ENCODE measurements around the gene CRX.
"Not testable (repeated sequence)": the region's sequence is repeated elsewhere in the genome, so short reads cannot be mapped to it uniquely, and the experiment has no call there.

CRX gene

DNA sequence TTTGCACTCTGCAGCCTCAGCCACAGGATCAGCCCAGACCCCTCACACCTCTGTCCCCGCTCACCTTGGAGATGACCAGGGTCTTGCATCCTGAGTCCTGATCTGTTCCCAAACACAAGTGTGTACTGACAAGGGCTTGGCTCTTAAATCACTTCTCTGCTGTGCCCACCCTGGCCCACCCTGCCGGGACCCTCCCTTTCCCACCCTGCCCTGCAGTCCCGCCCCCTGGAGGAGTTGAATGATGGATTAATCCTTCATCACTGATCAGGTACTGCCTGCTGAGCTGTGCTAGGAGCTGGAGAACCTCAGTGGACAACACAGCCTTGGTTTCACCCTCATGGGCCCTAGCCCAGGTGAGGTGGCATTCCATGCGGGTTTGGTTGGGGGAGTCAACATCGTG, 17.3 kb upstream of the CRX start, which contains the start of gene TPRX1:
TPRX1 (minus strand) TSS at position 101 of the 400 bp plus-strand sequence; CDS start at position 89, 12 bp downstream.
- DNase-seq: not testable (repeated sequence)

DNA sequence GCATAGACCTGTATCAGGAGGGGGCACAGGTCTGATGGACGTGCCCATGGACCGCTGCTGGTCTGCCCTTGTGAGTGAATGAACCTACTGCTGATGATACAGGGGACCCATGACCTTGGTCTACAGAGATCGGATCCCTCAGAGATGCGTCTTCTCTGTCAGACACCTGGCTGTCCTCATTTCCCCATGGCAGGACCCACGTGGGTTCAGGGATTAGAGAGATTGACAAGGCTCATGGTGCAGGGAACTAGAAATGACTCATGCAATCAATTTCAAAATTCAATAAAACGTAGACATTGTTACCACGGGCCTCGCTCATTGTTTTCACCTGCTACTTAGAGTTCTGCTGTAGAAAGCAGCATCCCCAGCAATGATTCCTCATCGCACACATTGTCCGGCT, 16.4 kb upstream of the CRX start:
- no peak for DNase-seq

DNA sequence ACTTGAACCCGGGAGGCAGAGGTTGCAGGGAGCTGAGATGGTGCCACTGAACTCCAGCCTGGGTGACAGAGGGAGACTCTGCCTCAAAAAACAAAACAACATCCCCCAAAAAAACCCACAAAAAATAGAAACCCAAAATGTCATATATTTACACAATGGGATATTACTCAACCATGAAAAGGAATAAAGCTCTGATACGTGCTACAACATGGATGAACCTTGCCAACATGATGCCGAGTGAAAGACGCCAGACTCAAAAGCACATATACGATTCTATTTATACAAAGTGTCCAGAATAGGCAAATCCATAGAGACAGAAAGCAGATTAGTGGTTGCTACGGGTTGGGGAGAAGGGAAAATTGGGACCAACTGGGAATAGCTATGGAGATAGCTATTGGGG, 15.3 kb upstream of the CRX start:
- no peak for DNase-seq

DNA sequence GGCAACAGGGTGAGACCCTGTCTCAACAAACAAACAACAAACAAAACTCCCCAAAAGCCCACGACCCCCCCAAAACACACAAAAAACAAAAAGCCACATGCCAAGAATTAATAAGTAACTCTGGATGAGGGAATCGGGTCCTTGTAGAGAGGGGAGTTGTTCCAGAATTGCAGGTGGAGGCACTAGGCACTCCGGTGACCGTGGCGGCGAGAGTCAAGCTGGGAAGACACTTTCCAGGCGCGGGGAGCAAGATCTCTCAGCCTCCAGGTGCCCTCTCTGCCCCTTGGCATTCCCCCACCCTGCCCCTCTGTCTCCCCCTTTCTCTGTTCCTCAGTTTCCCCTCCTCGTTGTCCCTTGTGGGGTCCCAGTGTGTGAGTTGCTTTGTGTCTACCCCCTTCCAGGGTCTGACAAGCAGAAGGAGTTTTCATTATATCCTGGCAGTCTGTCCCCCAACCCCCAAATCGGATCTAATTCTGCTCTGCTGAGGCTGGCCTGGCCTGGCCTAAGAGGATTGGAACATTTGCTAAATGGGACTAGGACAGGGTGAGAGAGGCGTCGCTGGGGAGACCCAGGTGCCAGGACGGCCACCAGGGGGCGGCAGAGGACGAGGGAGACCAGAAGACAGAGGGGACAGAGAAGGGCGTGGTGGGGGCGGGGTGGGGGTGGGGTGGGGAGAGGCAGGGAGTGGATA, 8.3 kb upstream of the CRX start:
- peak; percentile 29 for DNase-seq

DNA sequence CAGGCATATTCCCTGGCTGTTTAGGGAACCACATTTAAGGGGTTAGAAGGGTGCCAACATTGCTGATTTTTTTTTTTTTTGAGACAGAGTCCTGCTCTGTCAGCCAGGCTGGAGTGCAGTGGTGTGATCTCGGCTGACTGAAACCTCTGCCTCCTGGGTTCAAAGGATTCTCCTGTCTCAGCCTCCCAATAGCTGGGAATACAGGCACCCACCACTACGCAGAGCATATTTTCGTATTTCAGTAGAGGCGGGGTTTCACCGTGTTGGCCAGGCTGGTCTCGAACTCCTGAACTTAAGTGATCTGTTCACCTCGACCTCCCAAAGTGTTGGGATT, 7.8 kb upstream of the CRX start:
- no peak for DNase-seq

DNA sequence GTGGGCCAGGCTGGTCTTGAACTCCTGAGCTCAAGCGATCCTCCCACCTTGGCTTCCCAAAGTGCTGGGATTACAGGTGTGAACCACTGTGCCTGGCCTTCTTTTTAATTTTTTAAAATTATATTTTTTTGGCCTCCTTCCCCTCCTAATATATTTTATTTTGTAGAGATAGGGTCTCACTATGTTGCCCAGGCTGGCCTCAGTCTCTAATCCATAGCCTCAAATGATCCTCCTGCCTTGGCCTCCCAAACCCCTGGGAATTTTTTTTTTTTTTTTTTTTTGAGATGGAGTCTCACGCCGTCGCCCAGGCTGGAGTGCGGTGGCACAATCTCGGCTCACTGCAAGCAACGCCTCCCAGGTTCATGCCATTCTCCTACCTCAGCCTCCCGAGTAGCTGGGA, 5.5 kb upstream of the CRX start:
- DNase-seq: not testable (repeated sequence)

DNA sequence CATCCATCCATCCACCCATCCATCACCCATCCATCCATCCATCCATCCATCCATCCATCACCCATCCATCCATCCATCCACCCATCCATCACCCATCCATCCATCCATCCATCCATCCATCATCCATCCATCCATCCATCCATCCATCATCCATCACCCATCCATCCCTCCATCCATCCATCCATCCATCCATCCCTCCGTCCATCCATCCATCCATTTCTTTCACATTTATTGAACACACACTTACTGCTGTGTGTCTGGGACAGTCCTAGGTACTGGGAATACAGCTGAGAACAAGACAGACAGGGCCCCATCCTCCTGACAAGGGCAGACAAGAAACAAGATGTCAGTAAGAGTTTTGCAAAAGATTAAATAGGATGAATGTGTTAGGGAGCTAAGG, 3.5 kb upstream of the CRX start:
- DNase-seq: not testable (repeated sequence)

DNA sequence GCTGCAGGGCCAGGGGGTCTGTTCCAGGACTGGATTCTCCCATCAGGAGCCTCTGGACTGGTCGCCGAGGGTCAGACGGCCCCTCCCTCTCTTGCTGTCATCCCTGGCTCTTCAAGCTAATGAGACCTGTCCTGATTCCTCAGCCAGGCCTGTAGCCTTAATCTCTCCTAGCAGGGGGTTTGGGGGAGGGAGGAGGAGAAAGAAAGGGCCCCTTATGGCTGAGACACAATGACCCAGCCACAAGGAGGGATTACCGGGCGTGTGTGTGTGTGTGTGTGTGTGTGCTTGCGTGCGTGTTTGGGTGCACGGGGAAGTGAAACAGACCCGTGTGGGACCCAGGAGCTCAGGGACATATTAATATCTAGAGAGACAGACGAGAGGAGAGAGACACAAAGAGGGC, 1.9 kb upstream of the CRX start:
- no peak for DNase-seq

DNA sequence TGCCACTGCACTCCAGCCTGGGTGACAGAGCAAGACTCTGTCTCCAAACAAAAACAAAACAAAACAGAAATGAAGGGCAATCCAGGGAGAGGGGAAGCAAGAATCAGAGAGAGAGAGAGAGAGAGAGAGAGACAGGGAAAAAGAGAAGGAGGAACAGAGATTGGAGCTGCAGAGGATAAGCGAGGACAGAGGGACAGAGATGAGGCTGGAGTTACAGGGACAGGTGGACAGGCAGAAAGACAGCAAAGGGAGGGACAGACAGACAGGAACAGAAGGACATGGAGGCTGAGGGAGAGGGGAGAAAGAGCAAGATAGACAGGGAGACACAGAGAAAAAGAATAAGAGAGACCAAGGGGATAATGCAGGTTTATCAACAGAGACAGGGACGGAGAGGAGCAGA, 1.3 kb upstream of the CRX start:
- DNase-seq: no peak

DNA sequence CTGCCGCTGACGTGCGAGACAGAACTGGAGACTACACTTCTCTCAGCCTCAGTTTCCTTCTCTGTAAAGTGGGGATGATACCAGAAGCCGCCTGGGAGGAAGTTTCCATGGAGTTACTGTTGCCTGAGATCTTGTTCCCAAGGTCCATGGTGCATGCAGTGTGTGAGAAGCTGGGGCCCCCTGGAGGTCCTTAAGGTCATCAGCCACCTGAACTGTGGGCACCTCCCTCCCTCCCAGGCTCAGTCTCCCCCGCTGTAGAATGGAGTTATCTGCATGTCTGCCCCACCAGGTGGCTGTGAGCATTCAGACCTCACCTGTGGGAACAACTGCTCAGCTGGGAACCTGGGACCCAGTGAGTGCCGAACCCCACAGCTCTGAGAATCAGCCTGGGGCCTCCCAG, 2.7 kb downstream of the CRX start:
- no peak for DNase-seq

DNA sequence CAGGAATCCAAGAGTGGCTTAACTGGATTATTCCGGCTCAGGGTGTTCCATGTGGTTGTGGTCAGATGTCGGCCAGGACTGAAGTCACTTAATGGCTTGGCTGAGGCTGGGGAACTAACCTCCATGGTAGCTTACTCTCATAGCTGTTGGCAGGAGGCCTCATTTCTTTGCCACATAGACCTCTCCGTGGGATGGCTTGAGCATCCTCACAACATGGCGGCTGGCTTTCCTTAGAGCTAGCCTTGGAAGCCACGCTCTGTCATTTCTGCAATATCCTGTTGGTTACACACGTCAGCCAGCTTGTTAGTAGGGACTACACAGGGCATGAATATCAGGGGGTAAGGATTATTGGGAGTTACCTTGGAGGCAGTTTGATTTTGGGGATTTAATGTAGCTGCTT, 5.1 kb downstream of the CRX start:
- DNase-seq: no peak

DNA sequence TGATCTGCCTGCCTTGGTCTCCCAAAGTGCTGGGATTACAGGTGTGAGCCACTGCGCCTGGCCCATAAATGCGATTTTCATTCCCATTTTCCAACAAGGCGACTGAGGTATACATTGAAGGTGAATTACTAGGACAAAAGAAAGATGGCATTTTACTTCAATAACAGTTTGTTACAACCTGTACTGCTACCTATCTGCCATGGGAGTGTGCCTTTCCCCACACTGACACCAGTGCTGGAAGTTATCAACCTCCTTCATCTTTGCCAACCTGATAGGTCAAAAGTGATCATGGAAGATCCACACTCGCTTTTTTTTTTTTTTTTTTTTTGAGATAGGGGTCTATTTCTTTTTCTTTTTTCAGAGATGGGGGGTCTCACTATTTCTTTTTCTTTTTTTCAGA, 11.0 kb downstream of the CRX start:
- DNase-seq: no peak

DNA sequence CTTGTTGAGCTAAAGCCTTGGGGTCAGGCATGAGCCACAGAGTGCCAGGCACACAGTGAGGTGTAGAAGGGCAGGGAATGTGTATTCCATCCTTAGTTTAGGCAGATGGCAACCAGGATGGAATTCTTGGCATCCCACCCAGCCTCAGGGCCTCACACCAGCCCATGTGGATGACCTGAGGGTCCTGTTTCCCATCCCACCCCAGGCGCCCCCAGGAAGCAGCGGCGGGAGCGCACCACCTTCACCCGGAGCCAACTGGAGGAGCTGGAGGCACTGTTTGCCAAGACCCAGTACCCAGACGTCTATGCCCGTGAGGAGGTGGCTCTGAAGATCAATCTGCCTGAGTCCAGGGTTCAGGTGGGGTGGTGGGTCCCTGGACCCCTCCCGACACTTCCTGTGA, 14.3 kb downstream of the CRX start:
- no peak for DNase-seq

DNA sequence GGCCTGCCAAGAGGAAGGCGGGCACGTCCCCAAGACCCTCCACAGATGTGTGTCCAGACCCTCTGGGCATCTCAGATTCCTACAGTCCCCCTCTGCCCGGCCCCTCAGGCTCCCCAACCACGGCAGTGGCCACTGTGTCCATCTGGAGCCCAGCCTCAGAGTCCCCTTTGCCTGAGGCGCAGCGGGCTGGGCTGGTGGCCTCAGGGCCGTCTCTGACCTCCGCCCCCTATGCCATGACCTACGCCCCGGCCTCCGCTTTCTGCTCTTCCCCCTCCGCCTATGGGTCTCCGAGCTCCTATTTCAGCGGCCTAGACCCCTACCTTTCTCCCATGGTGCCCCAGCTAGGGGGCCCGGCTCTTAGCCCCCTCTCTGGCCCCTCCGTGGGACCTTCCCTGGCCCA, 17.7 kb downstream of the CRX start:
- no peak for DNase-seq

DNA sequence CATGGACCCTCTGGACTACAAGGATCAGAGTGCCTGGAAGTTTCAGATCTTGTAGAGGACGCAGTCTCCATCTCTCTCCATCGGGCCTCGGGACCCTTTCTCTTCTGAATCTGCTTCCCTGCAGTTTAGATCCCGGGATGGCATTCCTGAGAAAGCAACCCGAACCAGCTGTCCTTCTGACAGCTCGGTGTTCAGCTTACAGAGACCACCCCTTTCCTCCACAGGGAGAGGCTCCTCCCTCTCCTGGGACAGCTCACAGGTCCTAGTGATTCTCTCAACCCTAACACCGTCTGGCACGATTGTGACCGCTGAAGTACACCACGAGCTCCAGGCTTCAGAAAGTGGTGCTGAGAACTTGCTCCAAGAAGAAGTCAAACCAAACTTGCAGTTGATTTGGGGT, 18.2 kb downstream of the CRX start:
- DNase-seq: no peak

DNA sequence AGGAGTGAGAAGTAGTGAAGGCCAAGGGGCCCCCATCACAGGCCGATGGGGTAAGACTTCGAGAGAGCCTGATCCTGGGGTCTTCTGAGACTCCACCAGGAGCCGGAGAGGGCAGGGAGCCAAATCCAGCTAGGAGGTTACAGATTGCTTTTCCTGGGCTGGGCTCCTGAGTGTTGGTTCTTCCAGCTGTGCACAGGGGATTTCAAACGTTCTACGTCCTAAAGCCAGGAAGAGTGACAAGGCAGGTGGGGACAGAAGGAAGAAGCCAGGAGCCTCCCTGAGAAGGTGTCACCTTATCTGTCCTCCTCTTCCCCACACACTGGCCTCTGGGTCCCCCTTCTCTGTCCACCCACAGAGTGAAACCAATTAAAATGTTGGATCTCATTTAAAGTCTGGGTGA, 21.2 kb downstream of the CRX start:
- no peak for DNase-seq

DNA sequence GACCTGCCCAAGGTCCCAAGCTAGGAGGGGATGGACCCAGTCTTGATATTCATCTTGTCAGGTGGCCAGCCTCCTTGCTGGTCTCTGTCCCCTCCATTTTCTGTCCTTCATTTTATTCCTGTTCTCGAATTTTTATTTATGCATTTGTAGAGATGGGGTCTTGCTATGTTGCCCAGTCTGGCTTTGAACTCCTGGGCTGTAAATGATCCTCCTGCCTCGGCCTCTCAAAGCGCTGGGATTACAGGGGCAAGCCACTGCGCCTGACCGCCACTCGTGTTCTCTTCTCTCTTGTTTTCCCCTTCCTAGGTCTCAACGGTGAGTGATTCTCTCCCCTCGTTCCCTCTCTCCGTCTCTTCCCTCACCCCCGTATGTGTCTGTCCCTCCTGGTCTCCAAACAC, 26.7 kb downstream of the CRX start:
- DNase-seq: no peak

DNA sequence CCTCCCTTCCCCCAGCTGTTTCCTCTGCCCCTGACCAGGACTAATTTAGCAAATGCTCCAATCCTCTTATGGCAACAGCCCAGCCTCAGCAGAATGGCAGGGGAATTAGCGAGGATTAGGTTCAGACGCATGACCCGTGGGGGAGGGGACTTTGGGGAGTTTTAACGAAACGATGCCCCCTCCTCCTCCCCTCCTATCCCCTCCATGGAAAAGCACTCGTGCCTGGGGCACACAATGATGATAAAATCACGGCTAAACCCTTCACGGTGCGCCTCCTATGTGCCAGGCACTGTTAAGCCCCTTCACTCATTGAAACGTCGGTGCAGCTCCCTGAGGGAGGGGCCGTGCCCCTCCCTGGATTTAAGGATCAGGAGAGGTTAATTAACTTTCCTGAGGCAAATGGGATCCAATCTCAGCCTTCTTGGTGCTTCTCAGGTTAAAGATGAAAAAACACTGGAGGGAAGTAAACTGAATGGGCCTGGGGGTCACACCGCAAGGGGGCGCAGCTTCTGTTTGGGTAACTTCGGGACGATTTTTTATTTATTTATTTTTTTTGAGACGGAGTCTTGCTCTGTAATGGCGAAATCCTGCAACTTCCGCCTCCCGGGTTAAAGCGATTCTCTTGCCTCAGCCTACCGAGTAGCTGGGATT, 27.2 kb downstream of the CRX start:
- no peak for DNase-seq

DNA sequence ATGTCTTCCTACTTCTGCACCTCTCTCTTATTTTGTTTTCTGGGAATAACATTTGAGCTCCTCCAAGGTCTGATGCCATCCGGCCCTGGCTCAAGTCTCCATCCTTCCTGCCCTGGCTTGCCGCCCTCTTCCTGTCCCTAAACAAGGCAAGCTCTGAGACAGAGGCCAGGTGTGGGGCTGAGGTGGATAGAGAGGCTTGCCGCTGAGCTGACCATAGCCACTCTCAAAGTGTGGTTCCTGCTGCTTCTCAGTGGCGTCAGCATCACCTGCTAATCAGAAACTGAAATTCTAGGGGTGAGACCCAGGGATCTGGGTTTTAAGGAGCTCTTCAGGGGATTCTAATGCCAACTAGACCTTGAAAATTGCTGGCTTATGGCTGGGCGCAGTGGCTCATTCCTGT, 31.3 kb downstream of the CRX start:
- DNase-seq: no peak

DNA sequence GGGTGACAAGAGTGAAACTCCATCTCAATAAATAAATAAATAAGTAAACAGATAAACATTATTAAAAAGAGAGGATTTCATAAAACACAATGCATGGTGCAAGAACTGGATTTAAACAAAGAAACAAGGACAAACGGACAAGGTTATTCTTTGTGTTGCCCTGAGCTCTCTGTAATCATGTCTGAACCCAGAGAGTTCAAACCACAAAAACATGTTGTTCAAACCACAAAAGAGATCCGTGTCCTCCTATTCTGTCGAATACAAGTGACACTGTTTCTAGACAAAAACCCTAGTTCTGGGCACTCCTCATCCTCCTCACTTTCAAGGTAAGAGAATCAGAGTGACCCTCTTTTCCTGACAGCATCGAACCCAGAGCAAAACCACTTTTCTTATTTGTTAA, 32.7 kb downstream of the CRX start:
- no peak for DNase-seq

DNA sequence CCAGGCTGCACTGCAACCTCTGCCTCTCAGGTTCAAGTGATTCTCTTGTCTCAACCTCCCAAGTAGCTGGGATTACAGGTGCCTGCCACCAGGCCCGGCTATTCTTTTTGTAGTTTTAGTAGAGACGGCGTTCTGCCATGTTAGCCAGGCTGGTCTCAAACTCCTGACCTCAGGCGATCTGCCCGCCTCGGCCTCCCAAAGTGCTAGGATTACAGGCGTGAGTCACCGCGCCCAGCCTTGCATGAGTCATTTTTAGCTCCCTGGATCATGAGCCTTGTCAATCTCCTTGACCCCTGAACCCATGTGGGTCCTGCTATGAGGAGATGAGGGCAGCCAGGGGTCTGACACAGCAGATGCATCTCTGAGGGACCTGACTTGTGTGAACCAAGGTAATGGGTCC, 36.5 kb downstream of the CRX start:
- DNase-seq: not testable (repeated sequence)

DNA sequence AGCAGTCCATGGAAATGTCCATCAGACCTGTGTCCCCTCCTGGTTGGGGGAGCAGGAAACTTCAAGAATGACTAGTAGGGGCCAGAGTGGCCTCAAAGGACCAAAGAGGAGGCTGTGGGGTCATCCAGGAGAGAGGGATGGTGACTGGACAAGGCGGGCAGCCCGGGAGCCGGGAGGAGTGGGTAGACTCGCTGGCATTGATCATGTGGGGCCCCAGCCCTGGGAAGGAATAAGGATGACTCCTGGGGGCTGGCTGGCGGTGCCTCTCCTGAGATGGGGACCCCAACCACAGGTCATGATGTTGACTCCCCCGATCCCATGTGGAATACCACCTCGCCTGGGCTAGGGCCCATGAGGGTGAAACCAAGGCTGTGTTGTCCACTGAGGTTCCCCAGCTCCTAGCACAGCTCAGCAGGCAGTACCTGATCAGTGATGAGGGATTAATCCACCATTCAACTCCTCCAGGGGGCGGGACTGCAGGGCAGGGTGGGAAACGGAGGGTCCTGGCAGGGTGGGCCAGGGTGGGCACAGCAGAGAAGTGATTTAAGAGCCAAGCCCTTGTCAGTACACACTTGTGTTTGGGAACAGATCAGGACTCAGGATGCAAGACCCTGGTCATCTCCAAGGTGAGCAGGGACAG, 37.0 kb downstream of the CRX start, which contains the start of gene TPRX2:
TPRX2 (plus strand) TSS at position 590 of the 640 bp plus-strand sequence; CDS start at position 602, 12 bp downstream.
- not testable (repeated sequence) for DNase-seq

DNA sequence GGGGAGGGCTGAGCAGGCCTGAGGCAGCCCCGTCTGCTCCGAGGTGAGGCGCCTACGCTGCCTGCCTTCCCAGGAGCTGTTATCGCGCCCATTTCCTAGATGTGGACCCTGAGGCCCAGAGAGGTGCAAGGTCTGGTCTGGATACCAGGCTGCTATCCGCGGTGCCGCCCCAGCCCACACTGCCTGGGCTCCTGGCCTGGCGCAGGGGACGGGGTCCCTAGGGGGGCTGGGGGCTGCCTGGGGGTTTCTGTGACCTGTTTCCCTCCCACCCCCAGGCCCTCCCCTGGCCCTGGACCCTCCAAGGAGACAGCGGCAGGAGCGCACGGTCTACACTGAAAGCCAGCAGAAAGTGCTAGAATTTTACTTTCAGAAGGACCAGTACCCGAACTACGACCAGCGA, 38.1 kb downstream of the CRX start:
- not testable (repeated sequence) for DNase-seq

DNA sequence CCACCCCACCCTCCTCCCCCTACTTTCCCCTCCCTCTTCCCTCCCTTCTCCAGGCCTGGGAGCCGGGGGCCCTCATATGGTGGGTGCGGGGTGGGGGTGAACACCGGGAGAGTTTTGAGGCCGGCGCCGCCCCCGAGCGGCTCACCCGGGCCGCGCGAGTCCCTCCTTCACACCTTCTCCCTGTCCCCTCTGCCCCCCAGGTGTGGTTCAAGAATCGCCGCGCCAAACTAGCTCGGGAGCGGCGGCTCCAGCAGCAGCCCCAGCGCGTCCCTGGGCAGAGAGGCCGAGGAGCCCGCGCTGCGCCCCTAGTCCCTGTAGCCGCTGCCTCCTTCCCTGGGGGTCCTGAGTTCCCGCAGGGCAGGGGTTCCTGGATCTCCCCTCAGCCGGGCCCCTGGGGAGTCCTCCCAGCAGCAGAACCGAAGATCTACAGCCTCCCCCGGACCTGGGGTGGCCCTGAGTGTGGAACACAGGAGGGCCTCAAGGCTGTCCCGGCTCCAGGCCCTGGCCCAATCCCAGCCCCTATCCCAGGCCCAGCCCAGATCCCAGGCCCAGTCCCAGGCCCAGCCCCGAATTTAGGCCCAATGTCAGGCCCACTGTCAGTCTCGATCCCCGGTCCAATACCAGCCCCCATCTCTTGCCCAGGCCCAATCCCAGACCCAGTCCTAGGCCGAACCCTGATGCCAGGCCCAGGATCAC, 39.0 kb downstream of the CRX start:
- no peak for DNase-seq
